Measurements from ENCODE around the gene ENPP3.

GRCh38 chr6:131693384-131693783 lies 56.3 kb downstream of the ENPP3 start:
- TF ChIP-seq SIN3A (IDR thresholded peaks at IDR 0.05; ENCODE audit: borderline replicate concordance, insufficient read depth, low read length) (no peak), REST (IDR thresholded peaks at IDR 0.05; ENCODE audit: insufficient read depth in 1 of 2, low read depth in 2 of 2, low read length in 2 of 2) (no peak)
